ENCODE data around the gene CLECL1.
A peak's percentile ranks its signal among the peaks of the same experiment; 100 is the strongest.

The CLECL1 gene

DNA sequence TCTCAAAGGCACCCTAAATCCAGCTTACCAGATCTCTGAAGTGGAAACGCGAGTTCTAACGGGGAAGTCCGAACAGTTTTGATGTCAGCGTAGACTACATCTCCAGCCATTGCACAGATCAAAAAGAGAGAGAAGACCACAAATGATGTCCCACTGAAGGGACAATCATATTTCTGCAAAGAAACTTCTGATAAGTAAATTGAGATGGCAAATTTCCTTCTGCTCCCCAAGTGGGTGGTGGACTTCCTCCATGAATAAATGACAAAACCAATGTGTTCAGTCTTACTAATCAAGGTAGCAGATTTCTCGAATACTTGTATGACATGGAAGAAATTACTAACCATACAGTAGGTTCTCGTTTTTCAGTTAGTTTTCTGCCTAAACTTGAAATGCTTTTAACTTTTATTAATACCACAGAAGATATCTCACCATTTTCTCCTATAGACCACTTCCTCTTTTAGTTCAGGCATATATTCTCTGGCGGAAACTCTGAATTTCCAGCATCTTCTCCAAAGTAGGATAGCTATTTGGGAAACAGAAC, at the start of gene CLECL1:
TSS of gene CLECL1 (minus strand) at position 177 of the 541 bp plus-strand sequence.
- DNase-seq = no peak

DNA sequence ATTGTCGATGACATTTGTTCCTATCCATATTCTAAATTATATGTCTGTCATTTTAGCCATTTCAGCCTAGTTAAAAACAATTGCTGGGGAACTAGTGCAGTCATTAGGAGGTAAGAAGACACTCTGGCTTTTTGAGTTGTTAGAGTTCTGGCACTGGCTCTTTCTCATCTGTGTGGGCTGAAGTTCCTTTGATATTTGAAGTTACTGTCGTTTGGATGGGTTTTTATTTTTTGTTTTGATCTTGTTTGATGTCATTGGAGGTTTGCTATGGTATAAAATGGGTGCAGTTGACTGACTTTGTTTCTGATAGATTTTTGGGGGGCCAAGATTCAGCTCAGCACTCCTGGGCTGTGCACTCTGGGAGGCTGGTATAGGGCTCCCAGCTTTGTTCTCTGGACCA, 48.5 kb upstream of the CLECL1 start:
- no peak for DNase-seq

DNA sequence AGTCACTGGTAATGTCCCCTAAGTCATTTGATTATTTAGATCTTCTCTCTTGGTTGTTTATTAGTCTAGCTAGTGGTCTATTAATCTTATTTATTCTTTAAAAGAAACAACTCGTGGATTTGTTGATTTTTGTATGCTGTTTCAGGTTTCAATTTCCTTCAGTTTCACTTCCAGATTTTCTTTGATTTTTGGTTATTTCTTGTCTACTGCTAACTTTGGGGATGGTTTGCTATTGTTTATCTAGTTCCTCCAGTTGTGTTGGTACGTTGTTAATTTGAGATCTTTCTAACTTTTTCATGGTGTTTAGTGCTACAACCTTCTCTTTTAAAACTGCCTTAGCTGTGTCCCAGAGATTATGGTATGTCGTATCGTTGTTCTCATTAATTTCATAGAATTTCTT, 46.3 kb upstream of the CLECL1 start:
- no peak for DNase-seq

DNA sequence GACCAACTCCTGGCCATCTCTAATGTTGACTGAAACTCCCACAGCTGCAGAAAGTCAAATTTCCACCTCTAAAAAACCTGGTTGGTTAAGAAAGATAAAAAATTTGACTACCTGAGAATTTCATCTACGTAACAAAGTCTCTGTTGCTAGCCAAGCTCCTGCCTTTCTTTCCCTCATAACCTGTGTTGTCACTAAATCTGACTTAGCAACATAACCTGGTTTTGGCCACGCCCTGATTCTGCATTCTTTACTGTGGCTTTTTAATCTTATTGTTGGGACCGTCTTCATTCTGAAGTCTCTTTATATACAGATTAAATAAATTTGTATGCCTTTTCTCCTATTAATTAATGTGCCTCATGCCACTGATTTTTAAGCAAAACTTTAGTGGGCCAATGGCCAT, 43.9 kb upstream of the CLECL1 start:
- DNase-seq = no peak

DNA sequence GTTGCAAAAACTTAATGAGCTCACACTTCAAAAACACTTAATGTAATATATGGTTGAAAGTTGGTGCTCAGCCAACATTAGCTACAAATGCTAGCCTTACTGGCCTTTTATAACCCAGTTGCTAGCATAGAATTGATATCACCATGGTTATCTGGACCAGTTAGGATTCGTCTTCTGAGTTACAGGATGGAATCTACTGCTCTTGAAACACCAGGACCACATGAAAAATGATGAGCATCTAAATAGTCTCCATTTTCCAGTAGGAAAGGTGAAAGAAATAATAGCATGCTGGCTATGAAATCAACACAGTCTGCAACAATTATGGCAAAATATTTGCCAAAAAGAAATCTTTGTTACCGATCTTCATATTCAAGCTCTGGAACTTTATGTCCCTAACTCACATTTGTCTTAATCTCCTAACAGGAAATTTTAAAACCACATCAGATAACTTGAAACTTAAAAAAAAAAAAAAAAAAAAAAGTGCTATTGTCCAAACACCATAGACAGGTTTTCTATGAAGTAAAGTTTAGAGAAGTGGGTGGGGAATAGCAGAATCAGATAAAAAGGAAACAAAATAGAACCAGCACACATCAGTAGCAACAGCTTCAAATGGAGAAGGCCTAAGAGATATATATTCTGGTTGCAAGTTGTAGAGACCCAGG, 40.5 kb upstream of the CLECL1 start:
- DNase-seq = no peak

DNA sequence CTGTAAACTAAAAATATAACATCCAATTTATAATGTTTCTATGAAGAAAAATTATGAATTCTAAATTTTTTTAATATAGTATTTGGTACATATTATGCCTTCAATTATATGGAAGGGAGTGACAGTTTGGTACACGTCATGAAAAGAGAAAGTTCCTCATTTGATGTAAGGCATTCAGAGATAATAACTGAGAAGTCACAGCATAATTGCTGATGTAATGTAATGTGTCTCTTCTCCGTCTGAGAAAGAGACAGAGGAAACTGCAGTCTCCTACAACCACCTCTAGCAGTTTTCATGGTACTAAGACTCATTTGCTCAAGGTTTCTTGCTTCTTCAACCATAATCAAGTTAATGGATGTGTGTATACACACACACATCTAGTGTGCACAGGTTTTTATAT, 30.1 kb upstream of the CLECL1 start:
- no peak for DNase-seq

DNA sequence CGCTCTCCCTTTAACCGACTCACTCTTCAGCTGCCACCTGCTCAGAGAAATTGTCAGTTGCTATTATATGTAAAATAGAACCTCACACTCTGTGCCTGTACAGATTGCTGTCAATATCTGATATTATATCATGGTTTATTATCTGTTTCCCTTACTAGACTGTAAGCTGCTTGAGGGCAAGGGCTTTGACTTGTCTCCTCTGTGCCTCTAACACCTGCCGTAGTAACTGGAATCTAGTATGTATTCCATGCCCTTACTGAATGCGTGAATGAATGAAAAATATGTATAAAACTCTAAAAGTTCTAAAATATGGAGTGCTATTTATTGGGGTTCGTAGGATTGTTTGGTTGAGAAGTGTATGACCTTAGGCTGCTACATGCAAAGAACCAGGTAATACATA, 29.5 kb upstream of the CLECL1 start:
- no peak for DNase-seq

DNA sequence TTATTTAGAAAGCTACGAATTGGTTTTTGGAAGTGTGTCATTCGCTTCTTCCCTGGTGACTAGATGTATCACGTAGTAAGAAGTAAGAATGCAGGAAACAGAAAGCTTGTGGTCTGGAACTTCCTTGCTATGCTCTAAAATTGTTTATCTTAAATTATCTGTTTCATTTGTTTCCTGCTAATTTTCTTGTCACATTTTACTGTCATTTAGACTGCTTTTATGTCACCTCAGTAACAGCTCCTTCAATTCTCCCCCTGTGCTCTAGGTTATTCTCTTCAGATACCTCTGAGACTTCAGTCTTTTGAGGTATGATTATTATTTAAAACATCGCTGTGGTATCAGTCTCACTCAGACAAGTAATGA, 28.5 kb upstream of the CLECL1 start:
- no peak for DNase-seq

DNA sequence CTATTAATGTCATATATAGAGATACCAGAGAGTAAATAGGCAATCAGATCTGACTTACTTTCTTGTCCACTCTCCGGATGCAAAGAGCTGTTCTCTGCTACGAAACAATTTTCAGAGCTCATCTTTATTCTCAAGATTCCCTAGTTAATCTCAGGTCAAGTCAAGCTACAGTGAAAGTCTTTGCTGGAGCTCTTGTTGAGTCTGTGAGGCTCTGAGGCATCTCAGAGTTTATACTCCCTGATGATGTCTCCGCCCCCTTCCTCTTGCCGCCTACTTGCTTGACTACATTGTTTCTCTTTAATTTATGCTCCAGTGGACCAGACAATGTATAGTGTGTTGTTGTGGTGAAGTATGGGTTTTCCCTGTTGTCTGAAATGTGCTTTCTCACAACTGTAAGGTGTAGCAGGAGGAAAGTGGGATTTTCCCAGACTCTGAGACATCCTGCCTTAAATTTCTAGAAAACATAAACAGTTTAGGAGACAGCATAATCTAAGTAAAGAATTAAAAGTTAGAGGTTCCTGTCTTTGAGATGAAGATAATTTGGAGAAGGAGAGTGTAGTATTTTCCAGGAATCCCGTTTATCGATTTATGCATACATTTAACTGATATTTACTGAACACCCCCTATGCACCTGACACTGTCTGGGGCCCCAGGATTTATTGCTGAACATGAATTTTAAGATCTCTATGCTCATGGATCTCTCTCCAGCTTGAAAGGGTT, 28.0 kb upstream of the CLECL1 start, which contains the start of gene CD69:
TSS of gene CD69 (minus strand) at position 203 of the 720 bp plus-strand sequence. CDS start at position 122, 81 bp downstream.
- peak in 3 of 4 experiments; percentile 30 to 55 (median 31) for DNase-seq

DNA sequence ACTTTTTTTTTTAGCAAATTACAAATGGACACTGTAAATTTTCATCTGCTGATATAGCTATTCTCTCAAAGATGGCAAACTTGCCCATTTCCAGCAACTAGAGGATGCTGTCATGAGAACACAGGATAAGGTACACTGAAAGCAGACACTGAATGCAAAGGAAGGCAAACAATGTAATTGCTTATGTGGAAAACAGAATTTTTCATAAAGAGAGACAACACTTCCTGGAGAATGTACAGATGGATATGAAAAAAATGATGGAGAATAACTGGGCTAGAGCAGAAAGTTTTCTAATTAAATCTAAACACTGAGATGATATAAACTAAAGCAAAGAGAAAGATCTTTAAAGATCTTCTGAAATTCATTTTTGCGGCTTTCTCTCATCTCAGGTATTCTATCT, 27.2 kb upstream of the CLECL1 start:
- DNase-seq = no peak

DNA sequence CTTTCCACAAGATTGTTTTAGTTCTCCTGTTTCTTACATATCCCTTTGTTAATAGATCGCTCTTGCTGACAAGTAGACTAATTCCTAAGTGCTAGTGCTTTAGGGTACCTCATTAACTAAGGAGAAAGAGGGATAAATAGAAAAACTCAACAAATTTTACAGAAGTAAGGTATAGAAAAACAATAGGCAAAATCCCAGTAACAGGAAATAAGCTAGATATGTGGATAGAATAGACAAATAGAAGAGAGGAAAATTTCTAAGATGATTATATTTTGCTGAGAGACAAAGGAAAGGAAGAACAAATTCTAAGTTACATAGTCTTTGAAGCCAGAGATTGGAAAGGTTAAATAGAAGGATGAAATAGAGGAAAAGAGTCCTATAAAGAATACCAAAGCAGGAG, 26.8 kb upstream of the CLECL1 start:
- no peak for DNase-seq

DNA sequence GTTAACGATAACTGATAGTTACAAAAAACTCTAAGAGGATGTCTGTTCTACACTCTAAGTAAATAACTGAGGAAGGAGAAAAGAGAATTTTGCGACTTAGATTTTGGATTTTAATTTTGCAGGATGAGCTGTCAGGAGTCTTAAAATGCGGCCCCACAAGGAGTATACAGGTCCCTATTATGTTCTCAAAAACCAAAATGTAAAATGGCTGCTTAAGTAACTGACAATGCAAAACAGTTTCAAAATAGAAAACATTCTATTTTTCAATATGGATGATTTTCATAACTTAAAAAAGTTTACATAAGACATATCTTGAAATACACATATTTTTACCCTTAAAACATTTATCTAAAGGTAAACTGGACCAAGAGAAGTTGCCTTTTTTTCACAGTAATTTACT, 25.2 kb upstream of the CLECL1 start:
- no peak for DNase-seq

DNA sequence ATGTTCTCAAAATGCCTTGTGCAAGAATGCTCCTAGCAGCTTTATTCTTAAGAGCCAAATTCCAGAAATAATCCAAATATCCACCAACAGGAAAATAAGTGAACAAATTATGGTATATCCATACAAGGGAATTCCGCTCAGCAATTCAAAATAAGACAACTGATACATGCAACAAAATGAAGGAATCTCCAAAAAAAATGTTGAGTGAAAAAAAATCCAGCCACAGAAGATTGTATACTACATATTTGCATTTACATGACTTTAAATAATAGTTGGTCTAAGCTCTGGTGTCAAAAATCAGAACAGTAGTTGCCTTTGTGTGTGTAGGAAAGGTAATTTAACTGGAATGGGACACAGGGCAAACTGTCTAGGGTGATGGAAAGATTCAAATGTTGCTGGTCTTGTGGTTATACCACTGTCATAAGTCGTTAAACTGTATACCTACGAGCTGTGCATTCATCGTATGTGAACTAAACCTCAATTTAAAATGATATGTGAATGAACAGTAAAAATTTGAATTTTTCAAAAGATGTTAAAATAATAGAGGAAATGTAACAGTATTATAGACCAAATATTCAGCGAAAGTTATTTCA, 24.6 kb upstream of the CLECL1 start:
- DNase-seq = no peak

DNA sequence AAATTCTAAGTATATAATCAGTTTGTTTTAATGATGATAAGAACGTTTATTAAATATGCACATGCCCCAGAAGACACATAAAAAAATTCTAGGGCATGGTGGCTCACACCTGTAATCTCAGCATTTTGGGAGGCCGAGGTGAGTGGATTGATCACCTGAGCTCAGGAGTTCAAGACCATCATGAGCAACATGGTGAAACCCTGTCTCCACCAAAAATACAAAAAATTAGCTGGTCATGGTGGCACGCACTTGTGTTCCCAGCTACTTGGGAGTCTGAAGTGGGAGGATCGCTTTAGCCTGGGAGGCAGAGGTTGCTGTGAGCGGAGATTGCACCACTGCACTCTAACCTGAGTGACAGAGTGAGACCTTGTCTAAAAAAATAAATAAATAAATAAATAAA, 23.8 kb upstream of the CLECL1 start:
- no peak for DNase-seq

DNA sequence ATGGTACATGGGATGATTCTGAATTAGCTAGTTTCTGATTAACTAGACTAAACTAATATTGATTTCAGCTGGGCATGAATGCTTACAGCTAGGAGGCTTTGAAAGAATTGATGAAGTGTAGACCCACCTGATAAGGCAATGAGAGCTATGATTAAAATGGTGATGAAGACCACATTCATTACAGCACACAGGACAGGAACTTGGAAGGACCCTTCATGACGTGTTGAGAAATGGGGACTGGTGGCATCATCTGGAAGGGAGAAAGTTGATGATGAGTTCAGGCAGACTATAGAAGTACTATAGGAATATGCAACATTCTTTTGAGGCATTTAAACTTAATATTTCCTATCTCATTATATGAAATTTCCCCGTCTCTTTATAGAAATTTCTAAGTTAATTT, 23.3 kb upstream of the CLECL1 start:
- DNase-seq = no peak

DNA sequence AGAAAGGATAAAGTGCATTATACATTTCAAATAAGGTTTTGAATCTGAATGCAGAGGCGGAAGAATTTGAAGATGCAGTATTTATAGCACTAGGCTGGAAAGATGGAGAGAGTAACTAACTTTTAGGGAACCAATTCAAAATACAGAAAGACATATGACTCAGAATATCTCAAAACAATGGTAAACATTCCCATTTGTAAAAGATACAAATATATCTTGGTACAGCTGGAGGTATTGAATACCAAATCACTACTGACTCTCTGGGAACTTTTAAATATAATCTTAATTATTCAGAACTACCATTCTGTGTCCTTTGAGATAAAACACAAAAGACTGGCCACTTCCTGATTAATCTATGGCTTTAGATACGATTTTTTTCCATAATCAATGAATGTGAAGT, 22.7 kb upstream of the CLECL1 start:
- DNase-seq = no peak

DNA sequence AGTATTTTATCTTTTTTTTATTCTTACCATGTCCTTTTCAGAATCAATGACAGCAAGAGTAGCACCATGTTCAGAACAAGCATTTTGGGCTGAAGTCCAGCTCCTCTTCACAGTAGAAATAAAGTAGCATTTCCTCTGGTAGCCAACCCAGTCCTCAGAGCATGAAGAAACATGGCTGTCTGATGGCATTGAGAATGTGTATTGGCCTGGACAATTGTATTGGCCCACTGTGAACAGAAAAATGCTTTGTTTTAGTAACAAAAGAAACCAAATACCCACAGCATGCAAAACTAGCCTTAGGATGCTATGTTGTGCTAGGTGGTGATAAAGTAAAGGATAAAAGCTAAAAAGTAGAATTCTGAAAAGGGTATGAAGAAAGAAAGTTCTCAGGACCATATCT, 22.1 kb upstream of the CLECL1 start:
- DNase-seq = no peak

DNA sequence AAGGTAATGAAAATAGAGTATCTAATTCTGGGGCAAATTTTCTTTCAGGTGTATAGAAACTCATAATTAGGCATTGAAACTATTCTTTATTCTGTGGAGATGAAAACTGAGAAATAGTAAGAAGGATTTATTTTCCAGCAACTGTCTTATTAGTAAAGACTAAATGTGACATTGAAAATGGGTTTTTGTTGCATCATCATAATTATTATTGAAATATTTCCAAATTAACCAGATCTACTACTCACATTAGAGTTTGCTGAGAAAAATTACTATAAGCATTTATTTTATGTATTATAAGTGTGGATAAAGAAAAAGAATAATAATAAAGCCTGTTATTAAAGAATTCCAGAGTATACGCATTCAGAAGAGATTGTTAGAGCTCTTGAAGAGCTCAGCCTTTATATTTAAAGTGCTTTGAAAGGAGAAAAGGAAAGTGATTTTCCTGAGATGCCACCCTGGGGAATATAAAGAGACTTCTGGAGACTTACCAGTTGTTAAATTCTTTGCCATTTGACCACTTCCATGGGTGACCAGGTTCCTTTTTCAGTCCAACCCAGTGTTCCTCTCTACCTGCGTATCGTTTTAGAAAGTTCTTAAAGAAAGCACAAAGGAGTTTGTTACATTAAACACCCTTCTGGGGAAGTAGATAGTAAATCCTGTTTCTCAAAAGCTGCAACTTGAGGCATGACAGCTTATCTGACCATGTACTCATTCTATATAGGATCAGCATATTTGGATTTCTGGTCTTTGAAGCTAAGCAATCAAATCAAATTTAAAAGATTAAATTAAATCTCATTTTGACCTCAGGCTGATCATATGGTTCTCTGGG, 21.4 kb upstream of the CLECL1 start:
- DNase-seq = no peak

DNA sequence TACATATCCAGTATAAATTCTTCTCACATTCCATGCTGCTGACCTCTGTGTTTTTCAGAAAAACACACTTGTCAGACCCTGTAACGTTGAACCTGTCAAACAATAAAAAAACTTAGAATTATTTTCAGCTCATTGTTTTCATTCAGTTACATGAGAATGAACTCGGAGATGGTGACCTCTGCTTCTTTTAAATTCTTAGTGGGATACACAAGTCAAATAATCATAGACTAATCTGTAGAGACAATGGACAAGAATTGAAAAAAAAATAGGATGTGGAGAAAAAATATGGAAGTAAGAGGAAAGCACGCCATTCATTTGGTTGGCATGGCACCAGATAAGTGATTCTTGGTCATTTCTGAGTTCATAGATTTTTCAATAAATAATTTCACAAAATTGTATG, 20.6 kb upstream of the CLECL1 start:
- no peak for DNase-seq

DNA sequence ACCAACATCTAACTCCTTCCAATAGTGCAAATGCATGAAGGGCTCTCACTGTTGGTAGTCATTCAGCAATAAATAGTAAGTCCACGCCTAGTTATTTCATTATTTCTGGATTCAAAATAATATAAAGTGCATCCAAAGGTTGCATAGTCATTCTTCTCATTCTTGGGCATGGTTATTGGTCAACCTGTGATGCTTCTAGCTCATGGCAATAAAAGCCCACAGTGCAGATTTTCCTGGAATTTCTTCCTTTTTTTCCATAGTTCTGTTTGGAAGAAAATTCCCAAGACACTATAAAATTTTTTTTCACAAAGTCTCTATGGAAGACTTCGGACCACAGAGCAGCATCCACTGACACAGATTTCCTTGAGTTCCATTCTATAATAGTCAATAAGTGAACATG, 20.2 kb upstream of the CLECL1 start:
- no peak for DNase-seq

DNA sequence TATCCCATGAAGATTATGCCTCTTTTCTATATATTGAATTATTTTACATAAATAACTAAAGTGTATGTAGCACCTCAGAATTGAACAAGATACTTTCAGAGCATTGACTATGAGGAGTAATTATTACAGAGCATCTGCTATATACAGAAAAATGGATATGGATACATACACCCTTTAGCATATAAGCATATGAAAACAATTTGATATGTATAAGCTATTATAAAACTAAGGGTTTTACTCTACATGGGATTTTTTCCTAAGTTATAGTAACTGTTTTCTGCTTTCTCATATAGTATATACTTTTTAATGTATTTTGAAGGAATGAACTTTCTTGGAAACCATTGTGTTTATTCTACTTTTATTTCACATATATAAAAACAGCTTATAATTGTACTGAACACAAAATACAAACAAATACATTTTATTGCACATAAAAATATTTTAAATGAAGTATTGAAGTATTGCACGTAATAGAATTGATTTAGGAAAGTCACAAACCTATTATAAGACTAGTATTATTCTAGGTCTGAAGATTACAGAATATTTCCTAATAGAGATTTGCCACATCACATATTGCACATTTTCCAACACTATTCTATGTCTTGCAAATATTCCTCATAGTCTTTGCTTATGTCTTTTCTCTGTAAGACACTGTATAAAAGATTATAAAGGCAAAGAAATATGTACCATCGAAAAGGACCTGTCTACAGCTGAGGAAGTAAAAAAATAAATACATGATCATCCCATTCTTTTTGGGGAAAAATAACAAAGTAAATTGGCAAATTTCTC, 19.4 kb upstream of the CLECL1 start:
- DNase-seq = no peak
